GM21576 (cell line): ENCODE data around the gene FBXL13.
"Not testable (repeated sequence)": the region's sequence is repeated elsewhere in the genome, so short reads cannot be mapped to it uniquely, and the experiment has no call there.

Experiments used
- ATAC-seq: cut with Tn5 transposase; IDR thresholded peaks from one replicate; pipeline ENCODE4 v1.9.1; 2021; ENCODE audit warnings: mild to moderate bottlenecking, moderate library complexity; ENCODE audit not compliant: unreplicated experiment

The FBXL13 gene

DNA sequence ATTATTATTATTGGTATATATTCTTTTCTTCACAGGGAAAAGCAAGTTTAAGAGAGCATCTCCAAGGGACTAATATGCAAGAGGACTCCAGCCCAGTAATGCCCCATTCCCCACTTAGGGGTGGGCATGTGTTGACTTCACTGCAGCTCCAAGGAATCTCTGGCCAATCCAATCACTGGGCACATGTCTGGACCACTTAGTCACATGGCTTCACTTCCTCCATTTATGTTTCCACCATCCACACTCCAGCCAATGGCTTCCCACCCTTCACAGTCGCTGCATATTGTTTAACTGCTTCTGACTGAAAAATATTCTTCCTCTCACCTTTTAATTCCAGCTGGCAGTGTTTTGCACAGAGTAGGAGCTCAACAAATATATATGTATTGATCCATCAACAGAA lies 43.6 kb downstream of the FBXL13 start:
- ATAC-seq = no peak

GRCh38 chr7:103025341-103025740 lies 49.3 kb downstream of the FBXL13 start:
- no peak for ATAC-seq

GRCh38 chr7:103023578-103023977 lies 51.0 kb downstream of the FBXL13 start:
- not testable (repeated sequence) for ATAC-seq

GRCh38 chr7:103021490-103021889 lies 53.1 kb downstream of the FBXL13 start:
- ATAC-seq = not testable (repeated sequence)

DNA sequence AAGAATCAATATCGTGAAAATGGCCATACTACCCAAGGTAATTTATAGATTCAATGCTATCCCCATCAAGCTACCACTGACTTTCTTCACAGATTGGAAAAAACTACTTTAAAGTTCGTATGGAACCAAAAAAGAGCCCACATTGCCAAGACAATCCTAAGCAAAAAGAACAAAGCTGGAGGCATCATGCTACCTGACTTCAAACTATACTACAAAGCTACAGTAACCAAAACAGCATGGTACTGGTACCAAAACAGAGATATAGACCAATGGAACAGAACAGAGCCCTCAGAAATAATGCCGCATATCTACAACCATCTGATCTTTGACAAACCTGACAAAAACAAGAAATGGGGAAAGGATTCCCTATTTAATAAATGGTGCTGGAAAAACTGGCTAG lies 53.7 kb downstream of the FBXL13 start:
- not testable (repeated sequence) for ATAC-seq

DNA sequence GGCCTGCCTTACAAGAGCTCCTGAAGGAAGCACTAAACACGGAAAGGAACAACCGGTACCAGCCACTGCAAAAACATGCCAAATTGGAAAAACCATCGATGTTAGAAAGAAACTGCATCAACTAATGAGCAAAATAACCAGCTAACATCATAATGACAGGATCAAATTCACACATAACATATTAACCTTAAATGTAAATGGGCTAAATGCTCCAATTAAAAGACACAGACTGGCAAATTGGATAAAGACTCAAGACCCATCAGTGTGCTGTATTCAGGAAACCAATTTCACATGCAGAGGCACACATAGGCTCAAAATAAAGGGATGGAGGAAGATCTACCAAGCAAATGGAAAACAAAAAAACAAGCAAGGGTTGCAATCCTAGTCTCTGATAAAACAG lies 56.3 kb downstream of the FBXL13 start:
- not testable (repeated sequence) for ATAC-seq

- no peak for ATAC-seq
Observed at GRCh38 chr7:103011650-103012049, 62.9 kb downstream of the FBXL13 start.

DNA sequence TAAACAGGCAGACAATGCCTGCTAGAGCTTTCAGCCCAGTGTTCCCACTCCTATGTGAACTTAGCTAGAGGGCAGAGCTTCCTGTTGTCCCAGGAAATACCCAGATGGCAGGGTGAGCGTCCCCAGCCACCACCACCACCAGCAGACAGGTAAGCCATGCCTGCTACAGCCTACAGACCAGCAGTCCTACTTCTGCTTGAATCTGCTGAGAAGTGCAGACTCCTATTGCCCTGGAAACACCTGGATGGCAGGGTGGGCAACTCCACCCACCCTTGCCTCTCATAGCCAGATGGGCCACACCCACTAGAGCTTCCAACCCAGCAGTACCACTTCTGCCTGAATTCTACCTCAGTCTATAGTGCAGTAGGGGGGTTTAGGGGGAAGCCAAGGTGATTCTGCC lies 64.4 kb downstream of the FBXL13 start:
- no peak for ATAC-seq

DNA sequence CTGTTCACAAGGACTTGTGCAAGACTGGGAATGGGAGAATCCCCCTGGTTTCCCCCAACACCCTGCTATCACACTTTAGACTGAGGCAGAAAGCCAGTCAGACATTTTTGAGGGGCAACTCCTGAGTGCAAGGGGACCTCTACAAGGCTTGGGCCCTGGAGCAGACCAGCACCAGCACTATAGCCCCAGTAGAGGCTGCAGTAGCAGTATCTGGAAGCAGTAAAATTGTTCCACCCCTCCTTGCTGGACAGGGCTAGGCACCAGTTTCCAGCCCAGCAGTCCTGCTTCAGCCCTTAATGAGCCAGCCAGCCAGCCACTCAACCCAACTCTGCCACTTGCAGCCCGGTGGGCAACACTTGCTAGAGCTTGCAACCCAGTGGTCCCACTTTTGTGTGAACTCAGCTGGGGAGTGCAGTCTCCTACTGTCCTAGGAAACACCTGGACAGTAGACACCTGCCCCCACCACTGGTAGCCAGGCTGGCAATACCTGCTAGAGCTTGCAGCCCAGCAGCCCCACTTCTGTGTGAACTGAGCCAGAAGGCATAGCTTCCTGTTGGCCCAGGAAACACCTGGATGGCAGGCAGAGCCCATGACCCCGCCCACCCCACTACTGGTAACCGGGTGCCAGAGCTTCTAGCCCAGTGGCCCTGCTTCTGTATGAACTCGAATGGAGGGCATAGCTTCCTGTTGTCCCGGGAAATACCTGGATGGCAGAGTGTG lies 65.0 kb downstream of the FBXL13 start:
- peak; percentile 47 for ATAC-seq

DNA sequence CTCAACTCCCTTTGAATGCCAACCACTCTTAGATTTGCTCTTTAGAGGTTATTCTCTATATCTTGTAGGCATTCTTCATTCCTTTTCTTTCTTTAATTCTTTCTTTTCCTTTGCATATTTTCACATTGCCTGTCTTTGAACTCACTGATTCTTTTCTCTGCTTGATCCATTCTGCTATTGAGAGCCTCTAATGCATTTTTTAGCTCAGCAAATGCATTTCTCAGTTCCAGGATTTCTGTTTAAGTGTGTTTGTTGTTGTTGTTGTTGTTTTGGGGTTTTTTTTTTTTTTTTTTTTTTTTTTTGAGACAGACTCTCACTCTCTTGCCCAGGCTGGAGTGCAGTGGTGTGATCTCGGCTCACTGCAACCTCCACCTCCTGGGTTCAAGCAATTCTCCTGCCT lies 71.6 kb downstream of the FBXL13 start:
- no peak for ATAC-seq

DNA sequence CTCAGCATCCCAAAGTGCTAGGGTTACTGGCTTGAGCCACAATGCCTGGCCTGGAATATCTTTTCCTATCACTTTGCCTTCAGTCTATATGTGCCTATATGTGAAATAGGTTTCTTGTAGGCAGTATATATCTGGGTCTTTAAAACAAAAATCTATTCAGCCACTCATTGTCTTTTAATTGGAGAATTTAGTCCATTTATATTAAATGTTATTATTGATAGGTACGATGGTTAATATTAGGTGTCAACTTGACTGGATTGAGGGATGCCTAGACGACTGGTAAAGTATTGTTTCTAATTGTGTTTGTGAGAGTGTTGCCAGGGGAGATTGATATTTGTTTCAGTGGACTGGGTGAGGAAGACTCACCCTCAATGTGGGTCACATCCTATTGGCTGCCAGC lies 73.4 kb downstream of the FBXL13 start:
- no peak for ATAC-seq

DNA sequence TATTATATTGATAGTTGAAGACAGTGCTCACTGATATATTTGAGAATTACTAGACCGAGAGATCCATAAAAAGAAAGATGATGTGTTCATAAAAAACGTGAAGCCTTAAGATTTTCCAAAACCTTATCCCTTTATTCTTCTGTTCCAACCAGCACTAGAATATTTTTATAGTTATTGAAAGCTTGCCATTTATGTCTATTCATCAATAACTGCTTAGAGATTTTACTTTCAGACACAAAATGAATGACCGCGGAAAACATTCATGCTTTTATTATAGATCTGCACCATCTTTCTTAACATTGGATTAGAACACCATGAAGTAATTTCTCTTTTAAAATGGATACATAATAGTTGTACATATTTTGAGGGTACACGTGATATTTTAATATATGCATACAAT lies 77.6 kb downstream of the FBXL13 start:
- ATAC-seq = no peak

- ATAC-seq = not testable (repeated sequence)
Observed at GRCh38 chr7:102995609-102996008, 79.0 kb downstream of the FBXL13 start.

GRCh38 chr7:102994567-102994966 lies 80.0 kb downstream of the FBXL13 start:
- no peak for ATAC-seq

GRCh38 chr7:102993718-102994029 lies 80.9 kb downstream of the FBXL13 start:
- ATAC-seq = no peak

DNA sequence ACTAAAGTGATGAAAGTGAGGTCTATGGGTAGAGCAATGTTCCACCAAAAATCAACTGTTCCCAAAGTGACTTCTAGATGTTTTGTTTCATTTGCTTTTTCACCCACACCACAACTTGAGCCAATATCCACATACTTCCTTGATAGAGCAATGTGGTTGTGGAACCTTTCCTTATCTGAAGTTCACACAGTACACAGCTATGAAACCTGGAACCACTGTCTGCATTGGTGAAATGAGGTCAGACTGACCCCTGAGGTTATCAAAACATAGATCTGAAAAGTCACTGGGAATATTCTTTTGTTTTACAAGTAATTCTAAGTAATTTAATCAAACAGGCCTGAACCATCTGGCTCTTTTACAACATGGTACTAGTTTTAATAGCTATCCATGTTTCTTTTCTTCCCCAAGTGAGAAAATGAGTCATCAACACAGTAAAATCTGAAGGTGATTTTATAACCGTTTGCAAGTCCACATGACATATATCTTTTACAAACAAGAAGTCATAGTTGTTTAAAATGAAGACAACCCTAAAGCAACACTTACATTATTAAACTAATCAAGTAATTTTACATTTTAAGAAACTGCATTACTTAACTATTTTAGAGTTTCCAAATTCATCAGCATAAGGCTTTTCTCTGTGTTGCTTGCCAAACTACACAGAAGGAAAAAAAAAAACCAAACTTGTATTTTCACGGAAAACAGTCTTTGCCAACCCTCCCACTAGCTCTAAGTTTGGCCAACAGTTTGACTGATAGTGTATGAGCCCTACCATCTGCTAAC lies 81.5 kb downstream of the FBXL13 start:
- ATAC-seq = no peak

- ATAC-seq = no peak
Observed at GRCh38 chr7:102992509-102992937, 82.1 kb downstream of the FBXL13 start.

- no peak for ATAC-seq
Observed at GRCh38 chr7:102991540-102992214, 82.9 kb downstream of the FBXL13 start.

GRCh38 chr7:102991077-102991539 lies 83.5 kb downstream of the FBXL13 start:
- no peak for ATAC-seq

DNA sequence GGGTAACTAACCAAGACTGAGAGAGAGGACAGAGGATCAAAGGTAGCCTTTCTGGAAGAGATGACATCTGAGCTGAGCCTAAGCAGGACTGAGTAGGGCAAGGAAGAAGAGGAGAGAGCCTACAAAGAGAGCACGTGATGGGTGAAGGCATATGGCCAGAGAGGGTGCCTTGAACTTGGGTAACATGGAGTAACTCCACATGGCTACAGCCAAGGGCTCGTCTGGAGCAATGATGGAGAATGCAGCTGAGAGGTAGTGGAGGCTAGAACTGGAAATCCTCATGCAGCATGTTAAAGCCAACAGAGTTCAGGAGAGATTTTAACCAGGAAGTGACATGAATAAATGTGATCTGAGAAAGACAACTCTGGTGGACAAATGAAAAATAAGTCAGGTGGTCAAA lies 84.0 kb downstream of the FBXL13 start:
- ATAC-seq = no peak

DNA sequence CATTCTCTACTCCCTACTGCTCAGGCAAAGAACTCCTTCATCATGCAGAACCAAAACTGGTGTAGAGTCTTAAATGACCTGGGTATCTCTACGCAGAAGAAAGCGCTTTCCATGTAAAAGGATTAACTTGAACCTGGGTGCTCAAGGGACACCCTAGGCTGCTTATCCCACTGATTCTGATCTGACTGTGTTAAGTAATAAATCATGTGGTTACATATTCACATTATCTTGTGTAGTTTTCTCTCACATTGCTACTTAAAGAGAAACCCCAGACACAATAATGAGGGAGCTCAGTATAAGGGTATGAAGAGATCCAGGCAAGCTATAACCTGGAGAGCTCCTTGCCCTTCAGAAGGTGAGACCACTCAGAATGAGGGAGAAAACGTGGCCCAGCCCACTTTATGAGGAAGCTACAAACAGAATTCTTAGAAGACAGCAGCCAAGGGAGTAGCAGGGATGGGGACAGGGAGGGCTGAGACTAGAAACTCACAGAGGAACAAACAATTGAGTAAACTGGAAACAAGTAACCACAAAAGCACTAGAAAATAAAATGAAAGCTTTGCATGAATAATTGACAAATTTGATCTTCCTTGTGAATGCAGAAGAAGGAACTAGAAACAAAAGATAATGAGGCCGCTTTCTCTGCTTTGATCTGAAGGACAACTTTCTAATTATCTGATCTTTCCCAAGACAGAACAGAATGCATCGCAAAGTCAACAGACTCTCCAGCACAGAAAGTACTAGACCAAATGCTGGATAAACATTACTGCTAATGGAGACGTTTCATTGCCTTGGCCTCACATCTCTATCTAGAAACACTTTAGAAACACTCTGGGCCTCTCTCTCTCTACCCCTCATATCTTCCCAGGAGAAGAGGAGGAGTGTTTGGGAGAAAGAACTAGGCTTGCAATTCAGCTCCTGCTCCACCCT lies 85.7 kb downstream of the FBXL13 start:
- no peak for ATAC-seq
